GM10266 (cell line): ENCODE data around the gene PKMYT1.
A peak's percentile ranks its signal among the peaks of the same experiment; 100 is the strongest.
"Not testable (repeated sequence)": the region's sequence is repeated elsewhere in the genome, so short reads cannot be mapped to it uniquely, and the experiment has no call there.

ENCODE experiments used
- DNase-seq: peaks from one replicate; pipeline ENCODE4 v3.0.0; 2012; ENCODE audit errors: extremely low spot score
- TF ChIP-seq, protein P1 (sequence below): IDR thresholded peaks from 2 replicates; pipeline ENCODE4 v1.5.1; 2012; ENCODE audit warnings: mild to moderate bottlenecking, low read depth; ENCODE audit not compliant: control insufficient read depth, insufficient read depth; ENCODE audit errors: missing control alignments

The PKMYT1 gene

DNA sequence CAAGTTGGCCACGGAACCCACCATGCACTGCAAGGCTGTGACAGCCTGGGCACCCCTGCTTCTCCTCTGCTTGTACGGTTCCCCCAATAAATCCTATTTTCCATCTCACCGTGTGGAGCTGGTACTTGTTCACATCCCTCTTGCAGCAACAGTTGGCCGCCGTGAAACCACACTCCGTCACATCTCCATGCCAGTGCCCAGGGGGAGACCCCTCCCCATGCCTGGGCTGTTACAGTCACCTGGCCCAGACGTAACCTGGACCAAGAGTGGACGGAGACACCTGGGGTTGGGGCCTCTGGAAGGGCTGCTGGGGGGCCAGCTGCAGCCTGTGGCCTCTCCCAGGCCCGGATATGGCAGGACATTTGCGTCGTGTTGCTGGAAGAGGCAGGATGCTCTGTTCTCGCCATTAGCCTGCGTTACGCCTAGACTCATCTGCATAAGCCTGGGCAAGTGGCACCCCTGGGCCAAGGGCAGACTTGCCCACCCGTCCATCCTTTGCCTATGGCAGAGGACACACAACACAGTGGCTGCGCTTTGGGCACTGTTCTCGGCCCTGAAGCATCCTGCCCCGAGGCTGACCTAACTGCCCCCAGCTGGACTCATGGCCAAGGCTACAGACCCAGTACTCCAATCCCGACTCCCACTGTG, 30.4 kb downstream of the PKMYT1 start:
- TF ChIP-seq, protein P1, sequence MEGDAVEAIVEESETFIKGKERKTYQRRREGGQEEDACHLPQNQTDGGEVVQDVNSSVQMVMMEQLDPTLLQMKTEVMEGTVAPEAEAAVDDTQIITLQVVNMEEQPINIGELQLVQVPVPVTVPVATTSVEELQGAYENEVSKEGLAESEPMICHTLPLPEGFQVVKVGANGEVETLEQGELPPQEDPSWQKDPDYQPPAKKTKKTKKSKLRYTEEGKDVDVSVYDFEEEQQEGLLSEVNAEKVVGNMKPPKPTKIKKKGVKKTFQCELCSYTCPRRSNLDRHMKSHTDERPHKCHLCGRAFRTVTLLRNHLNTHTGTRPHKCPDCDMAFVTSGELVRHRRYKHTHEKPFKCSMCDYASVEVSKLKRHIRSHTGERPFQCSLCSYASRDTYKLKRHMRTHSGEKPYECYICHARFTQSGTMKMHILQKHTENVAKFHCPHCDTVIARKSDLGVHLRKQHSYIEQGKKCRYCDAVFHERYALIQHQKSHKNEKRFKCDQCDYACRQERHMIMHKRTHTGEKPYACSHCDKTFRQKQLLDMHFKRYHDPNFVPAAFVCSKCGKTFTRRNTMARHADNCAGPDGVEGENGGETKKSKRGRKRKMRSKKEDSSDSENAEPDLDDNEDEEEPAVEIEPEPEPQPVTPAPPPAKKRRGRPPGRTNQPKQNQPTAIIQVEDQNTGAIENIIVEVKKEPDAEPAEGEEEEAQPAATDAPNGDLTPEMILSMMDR: no peak
- no peak for DNase-seq

DNA sequence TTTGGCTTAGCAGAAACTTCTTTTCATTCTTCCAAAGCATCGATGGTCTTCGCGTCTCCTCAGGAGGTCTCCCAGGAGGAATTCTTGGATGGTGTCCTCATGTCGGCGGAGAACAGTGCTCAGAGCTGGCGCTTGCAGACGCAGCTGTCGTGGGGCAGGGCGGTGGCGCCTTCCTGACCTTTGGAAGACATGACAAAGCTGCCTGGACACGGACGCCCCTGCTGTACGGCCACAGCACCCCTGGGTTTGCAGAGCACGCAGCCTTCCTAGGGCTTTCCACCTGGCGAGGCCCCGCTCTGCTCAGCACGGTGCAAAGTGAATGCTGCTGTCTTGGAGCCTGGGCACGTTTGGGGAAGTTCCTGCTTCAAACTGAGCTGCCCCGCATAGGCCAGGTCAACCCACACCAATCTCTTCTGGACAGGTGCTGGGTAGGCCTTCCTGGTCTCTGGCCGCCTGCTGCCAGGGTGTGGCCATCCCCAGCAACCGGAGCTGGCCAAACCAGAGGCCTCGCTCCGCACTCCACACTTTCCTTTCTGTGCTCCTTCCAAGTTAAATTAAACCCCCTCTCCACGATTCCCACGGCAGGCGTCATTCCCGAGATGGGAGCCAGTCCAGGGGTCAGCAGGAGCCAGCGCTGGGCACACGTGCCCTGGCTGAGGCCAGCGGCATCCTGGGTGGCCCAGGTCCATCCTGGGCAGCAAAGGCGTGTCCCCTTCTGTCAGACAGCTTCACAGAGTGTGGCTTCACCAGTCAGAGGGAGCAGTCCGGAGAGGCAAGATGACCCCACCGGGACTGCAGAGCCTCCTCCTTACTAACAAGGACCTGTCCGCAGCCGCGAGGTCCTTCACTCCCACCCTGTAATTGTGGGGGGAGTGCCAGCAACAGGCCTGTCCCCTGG, 31.2 kb downstream of the PKMYT1 start:
- TF ChIP-seq, protein P1: no peak
- DNase-seq: no peak

DNA sequence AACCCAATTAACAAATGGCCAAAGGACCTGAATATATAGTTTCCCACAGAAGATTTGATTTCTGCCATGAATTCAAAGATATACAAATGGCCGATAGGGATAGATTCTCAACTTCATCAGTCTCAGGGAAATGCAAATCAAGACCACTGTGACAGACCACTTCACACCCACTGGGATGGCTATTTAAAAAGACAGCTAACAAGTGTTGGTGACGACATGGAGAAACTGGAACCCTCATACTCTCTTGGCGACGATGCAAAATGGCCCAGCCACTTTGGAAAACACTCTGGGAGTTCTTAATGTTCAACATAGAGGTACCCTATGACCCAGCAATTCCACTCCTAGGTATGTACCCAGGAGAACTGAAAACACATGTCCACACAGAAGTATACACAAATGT, 33.6 kb downstream of the PKMYT1 start:
- no peak for DNase-seq
- TF ChIP-seq, protein P1: no peak

DNA sequence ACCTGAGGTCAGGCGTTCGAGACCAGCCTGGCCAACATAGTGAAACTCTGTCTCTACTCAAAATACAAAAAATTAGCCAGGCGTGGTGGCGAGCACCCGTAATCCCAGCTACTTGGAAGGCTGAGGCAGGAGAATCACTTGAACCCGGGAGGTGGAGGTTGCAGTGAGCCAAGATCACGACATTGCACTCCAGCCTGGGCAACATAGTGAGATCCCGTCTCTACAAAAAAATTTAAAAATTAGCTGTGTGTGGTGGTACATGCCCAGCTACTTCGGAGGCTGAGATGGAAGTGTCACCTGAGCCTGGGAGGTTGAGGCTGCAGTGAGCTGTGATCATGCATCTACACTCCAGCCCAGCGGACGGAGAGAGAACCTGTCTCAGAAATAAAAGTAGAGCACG, 36.5 kb downstream of the PKMYT1 start:
- not testable (repeated sequence) for DNase-seq

DNA sequence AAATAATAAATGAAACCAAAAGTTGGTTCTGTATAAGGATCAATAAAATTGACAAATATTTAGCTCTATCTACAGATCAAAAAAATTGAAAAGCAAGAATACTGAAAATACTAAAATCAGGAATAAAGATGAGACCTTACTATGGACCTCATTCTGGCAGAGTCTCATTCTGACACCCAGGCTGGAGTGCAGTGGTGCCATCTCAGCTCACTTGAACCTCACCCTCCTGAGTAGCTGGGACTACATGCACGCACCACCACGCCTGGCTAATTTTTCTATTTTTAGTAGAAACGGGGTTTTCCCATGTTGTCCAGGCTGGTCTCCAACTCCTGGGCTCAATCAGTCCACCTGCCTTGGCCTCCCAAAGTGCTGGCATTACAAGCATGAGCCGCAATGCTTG, 38.2 kb downstream of the PKMYT1 start:
- TF ChIP-seq, protein P1: no peak
- no peak for DNase-seq

DNA sequence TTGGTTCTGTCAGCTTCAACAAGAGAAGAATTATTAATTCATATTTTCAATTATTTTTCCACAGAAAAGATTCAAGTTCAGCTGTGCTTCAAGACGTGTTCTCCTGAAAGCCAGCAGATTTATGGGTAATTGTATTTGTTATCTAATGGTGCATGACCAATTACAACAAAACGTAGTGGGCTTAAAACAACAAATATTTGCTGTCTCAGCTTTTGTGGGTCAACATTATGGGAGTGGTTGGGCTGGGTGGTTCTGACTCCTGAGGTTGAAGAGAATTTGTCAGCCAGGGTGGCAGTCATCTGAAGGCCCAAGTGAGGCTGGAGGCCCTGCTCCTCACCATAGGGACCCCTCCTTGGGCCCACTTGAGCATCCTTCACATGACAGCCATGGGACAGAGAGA, 40.3 kb downstream of the PKMYT1 start:
- no peak for DNase-seq
- TF ChIP-seq, protein P1: no peak

DNA sequence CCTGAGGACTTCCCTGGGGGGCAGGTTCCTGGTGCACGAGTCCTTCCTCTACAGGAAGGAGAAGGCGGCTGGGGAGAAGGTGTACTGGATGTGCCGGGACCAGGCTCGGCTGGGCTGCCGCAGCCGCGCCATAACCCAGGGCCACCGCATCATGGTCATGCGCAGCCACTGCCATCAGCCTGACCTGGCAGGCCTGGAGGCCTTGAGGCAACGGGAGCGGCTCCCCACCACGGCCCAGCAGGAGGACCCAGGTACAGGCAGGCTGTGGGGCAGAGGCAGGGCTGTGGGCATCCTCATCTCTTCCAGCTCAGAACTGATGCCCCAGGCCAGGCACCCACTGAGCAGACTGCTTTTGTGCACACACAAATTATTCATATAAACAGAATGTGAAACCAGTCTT, 42.0 kb downstream of the PKMYT1 start:
- TF ChIP-seq, protein P1: no peak
- DNase-seq: no peak

DNA sequence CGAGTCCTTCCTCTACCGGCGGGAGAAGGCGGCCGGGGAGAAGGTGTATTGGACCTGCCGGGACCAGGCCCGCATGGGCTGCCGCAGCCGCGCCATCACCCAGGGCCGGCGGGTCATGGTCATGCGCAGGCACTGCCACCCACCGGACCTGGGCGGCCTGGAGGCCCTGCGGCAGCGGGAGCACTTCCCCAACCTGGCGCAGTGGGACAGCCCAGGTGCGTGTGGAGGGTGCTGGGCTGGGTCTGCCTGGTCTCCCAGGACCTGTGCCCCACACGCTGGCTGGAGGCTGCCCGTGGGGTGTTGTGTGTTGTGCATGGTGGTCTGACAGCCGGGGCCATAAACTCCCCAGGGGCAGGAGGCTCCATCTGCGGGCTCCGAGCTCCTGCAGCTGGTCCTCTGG, 43.1 kb downstream of the PKMYT1 start:
- TF ChIP-seq, protein P1: no peak
- DNase-seq: peak; percentile 11
